ENCODE results near the gene GSK3B.

The GSK3B gene

GRCh38 chr3:120093911-120094775, at the start of gene GSK3B:
GSK3B (minus strand) TSS chr3:120094447; CDS start chr3:120093434, 1,013 bp downstream.
- peak; percentile 97 for DNase-seq (ENCODE audit: low spot score)

- no peak for DNase-seq (ENCODE audit: low spot score)
Measured at GRCh38 chr3:120143676-120144075, 49.4 kb upstream of the GSK3B start.

- no peak for DNase-seq (ENCODE audit: low spot score)
Measured at GRCh38 chr3:120142236-120142635, 48.0 kb upstream of the GSK3B start.

GRCh38 chr3:120140098-120140742, 46.0 kb upstream of the GSK3B start:
- DNase-seq (ENCODE audit: low spot score): no peak

- no peak for DNase-seq (ENCODE audit: low spot score)
Measured at GRCh38 chr3:120139140-120139539, 44.9 kb upstream of the GSK3B start.

GRCh38 chr3:120137548-120137947, 43.3 kb upstream of the GSK3B start:
- DNase-seq (ENCODE audit: low spot score): no peak

- no peak for DNase-seq (ENCODE audit: low spot score)
Measured at GRCh38 chr3:120130656-120131055, 36.4 kb upstream of the GSK3B start.

- no peak for DNase-seq (ENCODE audit: low spot score)
Measured at GRCh38 chr3:120129718-120130513, 35.7 kb upstream of the GSK3B start.

DNA sequence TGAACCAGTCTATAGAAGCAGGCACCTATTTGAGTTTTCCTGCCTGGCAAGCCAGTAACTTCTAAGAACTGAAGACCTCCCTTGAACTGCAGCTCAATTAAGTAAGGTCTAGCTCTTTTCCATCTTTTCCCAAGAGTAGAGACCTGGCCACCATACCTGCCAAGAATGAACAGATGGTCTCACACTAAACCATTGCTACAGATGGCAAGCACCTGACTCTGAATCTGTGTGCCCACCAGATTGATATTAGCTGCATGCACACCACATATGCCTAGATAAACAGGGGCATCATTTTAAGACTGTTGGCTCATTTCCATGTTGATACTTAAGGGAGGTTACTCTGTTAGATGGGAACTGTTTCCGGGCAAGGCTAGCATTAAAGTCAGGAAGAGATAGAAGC, 34.8 kb upstream of the GSK3B start:
- no peak for DNase-seq (ENCODE audit: low spot score)

DNA sequence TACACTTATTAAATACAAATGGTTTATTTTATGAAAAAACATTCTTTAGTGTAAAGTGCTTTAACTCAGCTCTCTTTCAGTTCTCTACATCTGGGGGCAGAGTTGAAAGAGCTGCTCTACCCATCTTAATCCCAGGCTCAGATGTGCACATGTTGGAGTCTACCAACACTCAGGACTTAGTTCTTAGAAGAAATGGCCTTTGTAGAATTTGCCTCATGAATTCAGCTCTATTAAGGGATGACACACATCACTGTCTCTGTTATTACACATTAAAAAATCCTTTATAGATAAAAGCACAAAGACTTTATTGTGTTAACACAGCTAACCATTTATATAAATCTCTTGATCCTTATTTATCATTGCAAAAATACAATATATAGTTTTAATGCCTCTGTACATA, 31.7 kb upstream of the GSK3B start:
- DNase-seq (ENCODE audit: low spot score): no peak

- no peak for DNase-seq (ENCODE audit: low spot score)
Measured at GRCh38 chr3:120119846-120120510, 25.7 kb upstream of the GSK3B start.

- DNase-seq (ENCODE audit: low spot score): no peak
Measured at GRCh38 chr3:120114981-120115380, 20.7 kb upstream of the GSK3B start.

DNA sequence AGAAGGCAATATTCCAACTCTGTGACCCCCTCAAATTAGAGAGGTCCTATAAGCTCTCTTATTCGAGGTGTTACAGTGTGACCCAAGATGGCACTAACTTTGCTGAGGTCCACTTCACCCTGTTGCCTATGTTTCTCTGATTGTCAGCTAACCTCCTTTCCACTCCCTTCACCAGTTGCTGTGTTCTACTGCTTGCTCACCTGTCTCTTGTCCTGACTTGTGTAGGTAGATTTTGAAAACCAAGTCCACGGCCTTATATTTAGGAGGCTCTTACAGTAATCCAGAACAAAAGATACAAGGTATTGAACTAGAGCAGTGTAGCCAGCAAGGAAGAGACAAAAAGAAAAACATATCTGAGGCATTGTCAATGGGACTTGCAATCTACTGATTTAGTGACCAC, 20.1 kb upstream of the GSK3B start:
- no peak for DNase-seq (ENCODE audit: low spot score)

DNA sequence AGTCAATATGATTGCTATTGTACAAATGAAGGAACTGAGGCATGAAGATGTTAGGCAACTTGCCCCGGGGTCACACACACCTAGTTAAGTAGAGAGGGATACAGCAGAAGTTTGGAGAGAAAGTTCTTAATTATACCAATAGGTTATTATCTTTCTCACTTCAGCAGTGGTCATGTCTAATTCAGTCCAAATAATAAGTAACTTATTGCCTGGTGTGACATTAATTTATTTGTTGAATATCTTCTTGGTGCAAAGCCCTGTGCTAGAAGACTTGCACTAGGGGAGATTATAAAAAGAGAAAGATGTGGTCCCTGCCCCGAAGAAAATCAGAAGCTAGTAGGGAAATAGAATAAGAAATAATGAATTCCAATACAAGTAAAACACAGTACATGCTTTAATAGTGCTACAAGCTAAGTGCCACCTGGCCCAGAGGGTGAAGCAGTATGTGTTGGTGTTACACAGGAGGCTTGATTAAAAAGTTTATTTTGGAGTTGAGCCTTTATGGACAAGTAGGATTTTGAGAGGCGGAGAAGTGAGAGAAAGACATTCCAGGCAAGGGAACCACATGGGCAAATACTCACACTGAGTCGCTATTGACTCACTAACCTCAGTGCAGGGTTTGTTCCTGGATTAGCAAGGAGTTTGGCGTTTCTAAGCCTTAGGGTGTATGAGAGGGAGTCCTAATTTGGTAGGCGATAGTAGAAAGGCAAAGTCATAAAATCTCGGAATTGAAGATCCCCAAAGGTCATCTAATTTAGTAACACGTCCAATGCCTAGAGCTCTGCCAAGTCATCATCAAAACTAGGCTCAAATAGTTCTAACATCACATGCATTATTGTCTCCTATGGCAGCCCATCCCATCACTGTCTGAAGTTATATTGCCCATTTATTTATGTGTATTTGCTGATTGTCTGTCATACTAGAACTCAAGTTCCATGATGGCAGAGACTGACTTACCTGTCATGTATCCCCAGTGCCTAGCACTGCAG, 19.2 kb upstream of the GSK3B start:
- peak; percentile 31 for DNase-seq (ENCODE audit: low spot score)

- no peak for DNase-seq (ENCODE audit: low spot score)
Measured at GRCh38 chr3:120111898-120112297, 17.7 kb upstream of the GSK3B start.

- DNase-seq (ENCODE audit: low spot score): no peak
Measured at GRCh38 chr3:120103276-120103675, 9.0 kb upstream of the GSK3B start.

- no peak for DNase-seq (ENCODE audit: low spot score)
Measured at GRCh38 chr3:120102674-120103073, 8.4 kb upstream of the GSK3B start.

GRCh38 chr3:120102232-120102631, 8.0 kb upstream of the GSK3B start:
- no peak for DNase-seq (ENCODE audit: low spot score)

- no peak for DNase-seq (ENCODE audit: low spot score)
Measured at GRCh38 chr3:120101624-120102023, 7.4 kb upstream of the GSK3B start.

DNA sequence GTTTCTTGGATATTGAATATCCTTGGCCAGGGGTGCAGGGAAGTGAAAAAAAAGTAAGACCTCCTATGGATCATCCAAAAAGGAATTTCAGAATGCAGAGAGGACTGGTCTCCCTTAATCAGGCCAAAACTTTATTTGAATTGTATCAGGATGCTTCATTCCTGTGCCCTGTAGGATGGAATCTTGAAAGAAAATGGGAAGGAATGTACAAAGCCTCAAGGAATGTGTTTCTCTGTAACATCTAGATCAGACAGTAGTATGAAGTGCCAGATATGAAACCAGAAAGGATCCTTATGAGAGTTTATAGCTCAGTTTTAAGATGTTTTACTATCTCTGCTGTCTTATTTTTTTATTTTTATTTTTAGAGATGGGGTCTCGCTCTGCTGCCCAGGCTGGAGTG, 6.5 kb upstream of the GSK3B start:
- no peak for DNase-seq (ENCODE audit: low spot score)

DNA sequence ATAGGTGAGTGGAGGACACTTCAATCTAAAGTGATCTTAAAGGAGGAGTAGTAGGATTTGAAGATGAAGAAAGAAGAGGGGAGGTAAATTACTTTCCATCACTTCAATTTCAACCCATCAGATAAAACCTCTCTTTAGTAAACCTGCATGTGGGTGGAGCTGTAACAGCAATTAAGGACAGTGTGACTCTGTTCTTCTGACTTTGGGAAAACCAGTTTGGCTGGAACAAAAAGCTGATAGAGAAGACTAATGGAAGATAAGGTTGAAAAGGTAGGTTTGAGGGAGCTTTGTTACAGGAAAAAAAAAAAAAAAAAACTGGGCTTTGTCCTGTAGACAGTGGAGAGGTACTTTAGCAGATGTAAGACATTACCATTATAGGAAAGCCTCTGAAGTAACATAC, 4.5 kb upstream of the GSK3B start:
- DNase-seq (ENCODE audit: low spot score): no peak
